ENCODE measurements around the gene SPTBN1. TPM values are rescaled to one million over a fixed set of nuclear protein-coding genes. Genes with fewer than 3 reads are reported as not detected.

The SPTBN1 gene
- total and polyA plus RNA-seq, 2 of the 13 experiments (the other 11 are each of a cell fraction or from before 2014, with no cell fraction given), result 123 to 299 TPM

- TF ChIP-seq ZNF44 (CRISPR knock-in tag; IDR thresholded peaks at IDR 0.05) (no peak), ZNF749 (CRISPR knock-in tag; IDR thresholded peaks at IDR 0.05; ENCODE audit: borderline replicate concordance) (no peak), BRCA1 (CRISPR knock-in tag; IDR thresholded peaks at IDR 0.05) (no peak), ZNF24 (IDR thresholded peaks at IDR 0.05) (no peak), KMT2B (CRISPR knock-in tag; IDR thresholded peaks at IDR 0.05) (peak; percentile 76; the same call in 1 of the 2 replicates), ZNF83 (CRISPR knock-in tag; IDR thresholded peaks at IDR 0.05; ENCODE audit: borderline replicate concordance) (no peak), BATF2 (CRISPR knock-in tag; IDR thresholded peaks at IDR 0.05) (no peak), THYN1 (CRISPR knock-in tag; IDR thresholded peaks at IDR 0.05; ENCODE audit: borderline replicate concordance, low read depth) (no peak), ISX (CRISPR knock-in tag; conservative IDR thresholded peaks at IDR 0.05) (no peak), ZNF724P (CRISPR knock-in tag; IDR thresholded peaks at IDR 0.05; ENCODE audit: borderline replicate concordance) (no peak), ATF6 (CRISPR knock-in tag; conservative IDR thresholded peaks at IDR 0.05) (no peak), ZNF484 (CRISPR knock-in tag; IDR thresholded peaks at IDR 0.05; ENCODE audit: borderline replicate concordance, low read depth) (no peak), KIAA2018 (CRISPR knock-in tag; IDR thresholded peaks at IDR 0.05; ENCODE audit: borderline replicate concordance) (no peak)
Observed at GRCh38 chr2:54457323-54458023, 1.3 kb downstream of the SPTBN1 start (continued).
